Stimulated activated CD4-positive, alpha-beta T cell treated with anti-CD3 and anti-CD28 coated beads, TNF-alpha, amount 100 ng/mL, for 48 hours (primary cell): ENCODE results near the gene SMIM11.
"Not testable (repeated sequence)": the region's sequence is repeated elsewhere in the genome, so short reads cannot be mapped to it uniquely, and the experiment has no call there.

Experiments used
- DNase-seq, 3 donors: peaks; one replicate each; pipeline ENCODE4 v3.0.0-alpha.2; 2020; ENCODE audit warnings: low read depth in 3 of 3

The SMIM11 gene

DNA sequence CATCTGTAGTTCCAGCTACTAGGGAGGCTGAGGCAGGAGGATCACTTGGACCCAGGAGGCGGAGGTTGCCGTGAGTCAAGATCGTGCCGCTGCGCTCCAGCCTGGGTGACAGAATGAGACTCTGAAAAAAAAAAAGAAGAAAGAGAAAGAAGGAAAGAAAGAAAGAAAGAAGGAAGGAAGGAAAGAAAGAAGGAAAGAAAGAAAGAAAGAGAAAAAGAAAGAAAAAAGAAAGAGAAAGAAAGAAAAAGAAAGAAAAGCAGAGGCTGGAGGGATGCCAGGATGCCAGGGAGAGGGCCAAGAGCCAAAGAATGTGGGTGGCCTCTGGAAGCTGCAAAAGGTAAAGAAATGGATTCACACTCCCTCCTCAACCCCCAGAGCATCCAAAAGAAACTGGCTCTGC lies 19.7 kb upstream of the SMIM11 start:
- no peak for DNase-seq

DNA sequence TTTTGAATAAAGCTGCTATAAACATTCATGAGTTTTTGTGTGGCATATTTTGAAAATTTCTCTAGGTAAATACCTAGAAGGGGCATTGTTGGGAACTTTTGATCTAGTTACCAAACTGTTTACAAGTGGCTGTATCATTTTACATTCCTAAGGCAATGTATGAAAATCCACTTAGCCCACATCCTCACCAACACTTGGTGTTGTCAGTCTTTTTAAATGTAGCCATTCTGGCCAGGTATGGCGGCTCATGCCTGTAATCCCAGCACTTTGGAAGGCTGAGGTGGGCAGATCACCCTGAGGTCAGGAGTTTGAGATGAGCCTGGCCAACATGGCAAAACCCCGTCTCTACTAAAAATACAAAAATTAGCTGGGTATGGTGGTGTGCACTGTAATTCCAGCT lies 17.4 kb upstream of the SMIM11 start:
- no peak for DNase-seq

DNA sequence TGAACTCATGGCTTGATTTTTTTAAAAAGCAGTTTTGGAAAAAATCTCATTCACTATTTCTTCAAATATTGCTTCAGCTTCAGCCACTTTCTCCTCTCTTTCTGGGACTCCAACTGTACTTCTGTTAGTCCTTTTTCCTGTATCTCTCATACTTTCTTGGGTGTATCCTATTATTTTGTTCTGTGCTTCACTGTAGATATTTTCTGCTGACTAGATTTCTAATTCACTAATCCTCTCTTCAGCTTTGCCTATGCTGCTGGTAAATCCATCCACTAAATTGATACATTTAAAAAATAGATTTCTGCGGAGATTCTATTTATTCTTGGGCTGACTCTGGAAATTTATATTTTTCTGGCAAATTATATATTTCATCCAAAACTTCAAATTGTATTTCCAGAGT lies 16.4 kb upstream of the SMIM11 start:
- DNase-seq = no peak

DNA sequence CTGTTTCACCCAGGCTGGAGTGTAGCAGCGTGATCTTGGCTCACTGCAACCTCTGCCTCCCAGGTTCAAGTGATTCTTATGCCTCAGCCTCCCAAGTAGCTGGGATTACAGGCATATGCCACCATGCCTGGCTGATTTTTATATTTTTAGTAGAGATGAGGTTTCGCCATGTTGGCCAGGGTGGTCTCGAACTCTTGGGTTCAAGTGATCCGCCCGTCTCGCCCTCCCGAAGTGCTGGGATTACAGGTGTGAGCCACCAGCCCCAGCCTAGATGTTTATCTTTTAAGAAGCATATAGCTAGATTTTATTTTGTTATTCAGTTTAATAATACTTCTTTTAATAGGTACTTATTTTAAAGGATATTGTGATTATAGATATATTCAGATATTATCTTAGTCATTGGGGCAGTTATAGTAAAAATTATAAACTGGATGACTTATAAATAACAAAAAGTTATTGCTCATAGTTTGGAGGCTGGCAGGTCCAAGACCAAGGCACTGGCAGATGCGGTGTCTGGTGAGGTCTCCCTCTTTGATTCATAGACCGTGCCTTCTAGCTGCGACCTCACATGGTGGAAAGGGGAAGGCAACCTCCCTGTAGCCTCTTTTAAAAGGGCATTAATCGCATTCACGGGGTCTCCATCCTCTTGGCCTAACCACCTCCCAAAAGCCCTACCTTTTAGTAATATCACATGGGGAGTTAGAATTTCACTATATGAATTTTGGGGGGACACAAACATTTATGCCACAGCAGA lies 14.6 kb upstream of the SMIM11 start:
- DNase-seq = no peak

DNA sequence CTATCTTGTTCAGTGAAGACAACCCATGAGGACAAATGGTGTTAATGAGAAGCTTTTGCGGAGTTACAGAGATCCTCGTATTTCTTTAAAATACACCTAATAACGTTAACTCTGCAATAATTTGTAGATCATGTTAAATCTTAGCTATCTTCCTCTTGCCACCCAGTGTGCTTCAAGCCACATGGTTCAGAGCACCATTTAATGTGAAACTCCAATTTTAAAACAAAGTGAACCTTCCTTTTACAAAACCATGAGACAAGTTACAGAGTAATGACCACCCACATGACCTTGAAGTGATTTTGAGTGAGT lies 13.2 kb upstream of the SMIM11 start:
- DNase-seq = no peak

DNA sequence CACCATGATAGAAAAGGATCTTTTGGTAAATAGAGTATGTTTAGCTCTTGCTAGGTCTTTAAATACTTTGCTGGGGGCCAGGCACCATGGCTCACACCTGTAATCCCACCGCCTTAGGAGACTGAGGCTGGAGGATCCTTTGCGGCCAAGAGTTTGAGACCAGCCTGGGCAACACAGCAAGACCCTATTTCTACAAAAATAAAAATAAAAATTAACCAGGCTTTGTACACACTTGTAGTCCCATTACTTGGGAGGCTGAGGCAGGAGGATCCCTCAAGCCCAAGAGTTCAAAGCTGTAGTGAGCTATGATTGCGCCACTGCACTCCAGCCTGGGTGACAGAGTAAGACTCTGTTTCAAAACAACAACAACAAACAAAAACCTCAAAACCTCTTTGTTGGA lies 12.6 kb upstream of the SMIM11 start:
- DNase-seq = no peak

DNA sequence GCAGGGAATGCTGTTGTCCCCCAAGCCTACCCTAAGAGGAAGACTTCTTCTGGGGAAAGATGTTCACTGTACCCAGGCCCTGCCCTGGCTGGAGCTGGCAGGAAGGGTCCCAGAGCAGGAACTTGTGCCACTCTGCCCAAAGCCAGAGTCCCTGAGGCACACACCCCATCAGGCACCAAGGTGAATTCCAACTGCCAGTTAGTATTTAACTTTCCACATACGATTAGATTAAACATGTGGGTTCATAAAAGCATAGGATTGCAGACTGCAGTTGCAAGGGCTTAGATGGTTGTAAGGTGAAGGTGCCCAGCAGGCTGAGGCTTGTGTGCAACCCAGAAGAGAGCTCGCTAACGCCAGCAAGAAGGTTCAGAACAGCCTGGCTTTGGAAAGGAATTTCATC lies 11.6 kb upstream of the SMIM11 start, which contains the start of gene KCNE2:
TSS of gene KCNE2 (plus strand) at position 274 of the 400 bp plus-strand sequence. CDS start 6,473 bp downstream, outside the sequence.
- no peak for DNase-seq

DNA sequence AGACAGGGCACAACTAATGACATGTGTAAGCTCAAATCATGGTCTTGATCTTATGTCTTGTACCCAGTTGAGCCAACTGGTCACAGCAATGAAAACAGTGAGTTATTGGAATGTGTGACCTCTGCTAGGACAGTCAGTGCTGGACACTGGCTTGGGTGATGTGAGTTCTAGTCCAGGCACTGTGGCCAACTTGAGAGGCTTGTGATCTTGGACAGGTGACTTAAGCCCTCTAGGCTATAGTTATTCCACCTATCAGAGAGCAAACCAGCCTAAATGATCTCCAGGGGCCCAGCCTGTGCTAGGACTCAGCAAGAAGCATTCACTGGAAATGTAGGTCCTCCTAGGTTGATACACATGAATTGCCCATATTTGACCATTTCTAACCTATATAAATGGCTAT lies 10.4 kb upstream of the SMIM11 start:
- no peak for DNase-seq

DNA sequence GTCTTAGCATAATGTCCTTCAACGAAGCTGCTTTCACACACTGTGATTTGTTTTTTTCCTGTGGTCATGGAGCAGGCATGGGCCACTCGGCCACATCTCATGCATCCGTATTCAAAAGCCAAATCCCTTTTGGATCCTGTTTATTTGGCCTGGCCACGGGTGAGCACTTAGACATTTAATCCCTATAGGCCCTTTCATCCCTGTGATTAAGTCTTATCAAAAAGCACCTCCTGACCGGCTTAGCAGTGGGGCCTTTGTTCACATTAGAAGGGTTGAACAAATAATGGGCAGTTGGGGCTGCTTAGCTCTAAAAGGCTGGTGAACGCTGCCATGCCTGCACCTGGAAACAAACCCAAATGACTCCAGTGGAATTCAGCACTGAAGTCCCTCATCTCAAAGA lies 9.5 kb upstream of the SMIM11 start:
- DNase-seq = no peak

DNA sequence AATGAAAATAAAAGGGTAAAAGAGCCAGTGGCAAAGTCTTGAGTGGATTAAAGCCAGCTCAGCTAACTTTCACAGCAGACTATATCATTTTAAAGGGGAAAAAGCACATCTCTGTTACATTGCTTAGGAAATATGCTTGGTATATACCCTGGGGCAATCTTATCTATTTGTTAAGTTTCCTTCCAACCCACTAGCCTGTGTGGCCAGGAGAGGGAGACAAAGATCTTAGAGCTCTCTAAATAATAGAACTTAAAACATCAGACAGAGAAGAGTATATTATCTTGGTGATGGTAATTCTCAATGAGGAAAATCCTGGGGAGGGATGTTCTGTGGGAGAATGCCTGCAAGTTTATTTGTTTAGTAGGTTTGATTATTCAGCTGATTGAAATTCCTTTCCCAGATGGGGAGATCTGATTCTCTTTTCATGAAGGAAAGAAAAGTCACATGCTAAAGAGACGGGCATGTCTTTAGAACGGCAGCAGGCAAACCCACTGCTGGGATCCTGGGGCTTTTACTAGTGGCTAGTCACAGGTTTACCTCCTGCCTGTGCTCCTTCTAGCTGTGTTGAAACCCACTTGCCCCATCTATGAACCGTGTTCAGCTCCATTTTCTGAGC lies 7.9 kb upstream of the SMIM11 start:
- peak in 2 of 3 donors; percentile 2 to 24 for DNase-seq

DNA sequence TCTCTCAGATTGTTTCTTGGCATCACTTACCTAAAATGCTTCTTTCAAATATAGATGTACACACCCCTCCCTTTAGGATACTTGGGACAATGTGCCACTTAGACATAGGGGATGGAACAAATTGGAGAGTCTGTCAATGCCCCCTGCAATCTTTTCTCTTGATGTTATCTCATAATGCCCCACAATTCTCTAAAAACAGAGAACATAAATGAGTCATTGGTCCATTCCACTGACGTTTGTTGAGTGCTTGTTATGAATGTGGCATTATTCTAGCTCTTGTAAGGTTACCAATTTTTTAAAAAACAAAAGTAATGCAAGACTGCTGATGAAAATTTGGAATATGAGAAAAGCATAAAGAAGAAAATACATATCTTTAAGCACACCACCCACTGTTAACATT lies 5.6 kb upstream of the SMIM11 start:
- no peak for DNase-seq

DNA sequence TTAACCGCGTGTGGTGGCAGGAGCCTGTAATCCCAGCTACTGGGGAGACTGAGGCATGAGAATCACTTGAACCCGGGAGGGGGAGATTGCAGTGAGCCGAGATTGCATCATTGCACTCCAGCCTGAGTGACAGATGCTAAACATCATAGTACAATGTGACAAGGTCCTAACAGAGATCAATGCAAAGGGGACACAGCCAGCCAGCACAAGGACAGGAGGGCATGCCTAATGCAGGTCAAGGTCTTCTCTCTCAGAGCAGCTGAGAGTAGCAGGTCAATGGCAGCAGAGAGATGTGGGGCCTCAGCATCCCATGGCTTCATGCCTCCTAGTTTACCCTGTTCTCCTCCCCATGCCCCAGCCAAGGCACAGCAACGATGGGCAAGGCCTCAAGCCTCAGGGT lies 3.0 kb upstream of the SMIM11 start:
- no peak for DNase-seq

DNA sequence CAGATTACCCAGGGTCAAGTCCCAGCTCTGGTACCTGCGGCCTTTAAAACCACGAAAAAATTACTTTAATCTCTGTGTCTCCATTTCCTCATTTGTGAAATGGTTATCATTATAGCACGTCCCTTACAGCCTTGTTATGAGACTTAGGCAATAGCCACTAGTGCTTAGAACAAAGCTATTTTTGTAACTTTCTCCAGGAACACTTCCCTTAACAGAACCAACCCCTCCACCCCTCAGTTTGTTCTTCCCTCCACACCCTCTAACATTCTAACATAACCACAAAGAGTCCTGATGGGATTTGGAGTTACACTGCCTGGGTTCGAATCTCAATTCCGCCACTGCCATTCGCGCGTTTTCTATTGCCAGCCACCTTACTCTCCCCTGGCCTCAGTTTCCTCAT lies 845 bp upstream of the SMIM11 start:
- not testable (repeated sequence) for DNase-seq

DNA sequence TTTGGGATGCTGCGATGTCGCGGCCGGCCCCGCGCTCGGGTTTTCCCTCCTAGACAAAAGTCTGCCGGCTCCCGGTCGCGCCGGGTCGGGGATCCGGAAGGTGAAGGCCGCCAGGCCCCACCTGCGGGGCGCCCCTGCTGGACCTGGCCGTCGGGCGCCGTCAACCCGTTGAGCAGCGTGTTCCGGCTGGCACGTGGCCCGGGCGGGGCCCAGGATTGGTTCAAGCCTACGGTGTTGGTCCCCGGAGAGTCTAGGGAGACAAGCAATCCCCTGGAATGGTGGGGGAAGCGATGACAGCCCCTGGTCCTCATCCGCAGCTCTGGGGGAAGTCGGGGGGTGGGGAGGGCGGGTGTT lies 289 bp downstream of the SMIM11 start:
- not testable (repeated sequence) for DNase-seq

DNA sequence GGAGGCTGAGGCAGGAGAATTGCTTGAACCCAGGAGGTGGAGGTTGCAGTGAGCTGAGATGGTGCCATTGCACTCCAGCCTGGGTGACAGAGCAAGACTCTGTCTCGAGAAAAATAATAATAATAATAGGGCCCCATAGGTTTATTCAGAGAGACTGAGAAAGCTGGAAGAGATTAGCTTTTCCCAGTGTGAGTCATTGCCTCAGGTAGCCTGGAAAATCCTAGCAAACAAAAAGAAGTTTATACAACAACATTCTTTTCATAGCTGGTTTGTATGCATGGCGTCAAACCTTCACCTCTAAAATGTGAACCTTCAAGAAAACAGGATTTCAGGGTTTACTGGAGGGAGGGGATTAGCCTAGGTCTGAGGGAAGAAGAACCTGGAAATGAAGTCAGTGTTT lies 7.8 kb downstream of the SMIM11 start:
- DNase-seq = not testable (repeated sequence)

DNA sequence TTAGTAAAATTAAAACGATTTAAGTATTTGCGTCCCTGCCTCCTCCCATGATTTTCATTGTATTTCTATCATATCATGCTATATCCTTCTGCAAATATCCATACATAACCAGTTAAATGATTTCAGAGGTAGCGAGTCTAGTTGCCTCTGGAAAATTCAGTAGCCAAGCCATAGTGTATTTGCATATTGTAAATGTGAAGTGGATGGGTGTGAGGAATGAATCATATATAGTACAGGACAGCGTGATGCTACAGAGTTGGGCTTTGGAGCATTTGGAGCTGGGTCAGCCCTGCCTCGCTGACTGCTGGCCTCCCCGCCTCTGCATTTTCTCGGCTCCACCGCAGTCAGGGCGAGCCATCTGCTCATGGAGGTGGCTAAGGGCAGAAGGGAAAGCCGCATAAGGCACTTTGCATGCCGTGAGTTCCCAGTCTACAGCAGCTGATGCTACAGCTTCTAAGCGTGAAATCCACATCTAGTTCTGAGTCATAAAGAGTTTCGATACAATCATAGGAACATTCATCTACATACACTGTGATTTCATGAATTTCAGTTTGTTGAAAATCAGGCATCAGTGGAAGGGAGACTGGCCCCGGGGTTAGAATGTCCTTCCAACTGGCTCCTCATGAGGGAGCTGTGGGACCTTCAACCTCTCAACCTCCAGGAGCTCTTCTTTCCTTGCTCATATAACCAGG lies 8.6 kb downstream of the SMIM11 start:
- not testable (repeated sequence) for DNase-seq

DNA sequence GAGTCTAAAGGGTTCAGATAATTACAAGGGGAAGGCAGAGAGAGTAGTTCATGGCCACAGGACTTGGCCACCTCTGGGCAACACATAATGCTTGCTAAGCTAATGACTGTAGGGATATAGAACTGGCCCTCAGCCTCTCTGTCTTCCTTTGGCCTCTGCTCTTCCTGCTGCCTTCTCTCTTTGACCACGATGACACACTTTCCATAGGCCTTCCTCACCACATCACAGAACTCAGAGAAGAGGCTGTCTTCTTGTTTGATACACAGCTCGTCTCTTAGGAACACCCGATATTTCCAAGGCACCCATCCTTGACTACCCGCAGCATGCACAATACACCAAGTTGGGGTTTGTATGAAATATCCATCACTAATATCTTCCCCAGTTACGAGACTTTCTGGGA lies 25.2 kb downstream of the SMIM11 start:
- not testable (repeated sequence) for DNase-seq

DNA sequence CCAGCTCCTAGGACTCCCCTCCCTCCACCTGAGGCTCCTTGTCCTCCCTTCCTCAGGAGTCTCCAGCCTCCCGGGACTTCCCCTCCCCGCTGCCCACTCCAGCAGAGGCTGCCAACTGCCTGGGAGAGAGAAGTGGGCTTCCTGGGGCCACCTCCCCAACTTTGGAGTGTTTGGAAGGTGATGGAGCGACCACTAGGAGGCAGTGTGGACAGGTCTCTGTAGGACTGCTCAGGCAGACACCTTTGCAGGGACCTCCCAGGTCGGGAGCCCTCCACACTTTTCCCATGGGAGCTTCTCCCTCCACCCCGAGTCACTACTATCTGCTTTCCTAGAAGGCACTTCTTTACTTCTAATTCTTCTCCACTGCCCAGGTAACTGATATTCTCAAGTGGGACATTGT lies 29.4 kb downstream of the SMIM11 start:
- DNase-seq = not testable (repeated sequence)

DNA sequence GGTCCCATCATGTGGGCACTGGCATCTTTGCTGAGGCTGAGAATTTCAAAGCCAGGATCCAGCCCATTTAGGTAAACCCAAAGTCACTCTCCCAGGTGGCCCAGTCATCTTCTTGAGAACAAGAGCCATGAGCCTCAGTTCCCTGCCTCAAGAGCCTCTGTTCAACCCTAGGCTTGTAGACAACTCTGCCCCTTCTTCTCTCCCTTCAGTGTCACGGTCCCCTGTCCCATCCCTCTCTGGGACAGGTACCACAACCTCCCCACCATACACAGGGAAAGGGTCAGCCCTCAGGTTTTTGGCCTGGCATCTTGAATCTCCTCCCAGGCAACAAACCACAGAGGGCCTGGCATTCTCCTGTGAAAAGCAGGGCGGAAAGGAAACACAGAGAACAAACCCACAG lies 30.4 kb downstream of the SMIM11 start:
- not testable (repeated sequence) for DNase-seq

DNA sequence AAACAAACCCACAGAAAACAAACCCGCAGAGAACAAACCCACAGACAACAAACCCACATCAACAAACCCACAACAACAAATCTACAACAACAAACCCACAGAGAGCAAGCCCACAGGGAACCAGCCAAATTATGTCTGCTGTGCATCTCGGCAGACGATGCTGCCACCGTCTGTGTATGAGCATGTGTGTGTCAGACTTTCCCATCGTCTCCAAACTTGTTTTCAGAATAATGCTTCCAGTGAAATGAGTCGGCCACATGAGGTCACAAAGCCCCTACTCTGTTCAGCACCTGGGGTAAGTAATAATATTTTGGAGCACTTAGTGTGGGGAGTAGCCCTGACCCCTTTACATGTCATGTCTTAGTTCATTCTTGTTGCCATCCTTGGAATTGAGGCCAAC lies 30.8 kb downstream of the SMIM11 start:
- DNase-seq = not testable (repeated sequence)

DNA sequence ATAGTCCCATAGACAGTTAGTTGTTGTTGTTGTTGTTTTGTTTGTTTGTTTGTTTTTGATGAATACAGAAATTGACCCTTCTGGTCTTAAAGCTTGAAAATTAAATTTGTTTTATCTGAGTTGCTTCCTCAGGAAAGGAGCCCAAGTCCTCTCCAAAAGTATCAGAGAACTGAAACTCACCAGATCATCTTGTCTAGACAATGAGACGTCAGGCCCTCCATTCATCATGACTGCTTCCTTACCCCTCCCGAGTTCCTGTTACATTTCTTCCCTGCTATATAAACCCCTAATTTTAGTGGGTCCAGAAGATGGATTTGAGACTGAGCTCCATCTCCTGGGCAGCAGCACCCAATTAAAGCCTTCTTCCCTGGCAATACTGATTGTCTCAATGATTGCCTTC lies 31.4 kb downstream of the SMIM11 start:
- DNase-seq = not testable (repeated sequence)

DNA sequence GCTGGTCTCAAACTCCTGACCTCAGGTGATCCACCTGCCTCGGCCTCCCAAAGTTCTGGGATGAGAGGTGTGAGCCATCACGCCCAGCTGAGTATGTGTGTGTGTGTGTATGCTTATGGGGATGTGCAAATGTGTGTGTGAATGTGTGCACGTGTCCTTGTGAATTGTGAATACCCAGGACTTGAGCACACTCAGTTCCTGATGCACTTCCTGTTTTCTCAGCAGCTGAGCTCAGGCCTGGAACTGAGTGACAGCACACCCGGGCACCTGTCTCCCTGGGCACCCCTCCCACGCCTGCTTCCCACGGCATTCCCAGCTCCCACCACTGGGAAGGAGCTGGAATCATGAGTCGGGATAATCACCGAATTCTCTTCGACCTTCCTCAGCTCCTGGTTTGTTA lies 32.0 kb downstream of the SMIM11 start:
- not testable (repeated sequence) for DNase-seq

DNA sequence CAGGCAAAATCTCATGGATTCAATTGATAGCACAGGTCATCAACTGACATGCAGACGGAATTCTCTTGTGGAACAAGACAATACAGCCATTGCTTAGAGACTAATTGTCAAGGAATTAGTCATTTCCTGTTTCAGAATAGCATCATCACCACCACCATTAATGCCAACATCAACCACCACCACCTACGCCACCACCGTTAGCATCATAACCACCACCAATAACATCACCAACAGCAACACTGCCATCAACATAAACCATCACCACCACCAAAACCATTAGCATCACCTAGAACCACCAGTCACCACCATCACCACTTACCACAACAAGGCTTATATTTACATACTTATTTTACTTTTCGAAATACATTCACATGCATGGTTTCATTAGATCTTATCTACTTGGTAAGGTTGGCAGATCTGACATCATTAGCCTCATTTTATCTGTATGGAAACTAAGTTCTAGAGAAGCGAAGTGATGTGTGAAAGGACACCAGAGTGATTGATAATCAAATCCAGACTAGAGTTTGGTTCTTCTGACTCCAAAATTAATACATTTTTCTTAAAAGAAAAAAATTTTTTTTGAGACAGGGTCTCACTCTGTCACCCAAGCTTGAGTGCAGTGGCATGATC lies 42.3 kb downstream of the SMIM11 start:
- DNase-seq = not testable (repeated sequence)
